ELR (cell line): Measurements from ENCODE around the gene CNTN5.
A peak's percentile ranks its signal among the peaks of the same experiment; 100 is the strongest.
"Not testable (repeated sequence)": the region's sequence is repeated elsewhere in the genome, so short reads cannot be mapped to it uniquely, and the experiment has no call there.

ENCODE experiments used
- DNase-seq: peaks from one replicate; pipeline ENCODE4 v3.0.0-alpha.2; 2015; ENCODE audit warnings: low read depth

The CNTN5 gene

DNA sequence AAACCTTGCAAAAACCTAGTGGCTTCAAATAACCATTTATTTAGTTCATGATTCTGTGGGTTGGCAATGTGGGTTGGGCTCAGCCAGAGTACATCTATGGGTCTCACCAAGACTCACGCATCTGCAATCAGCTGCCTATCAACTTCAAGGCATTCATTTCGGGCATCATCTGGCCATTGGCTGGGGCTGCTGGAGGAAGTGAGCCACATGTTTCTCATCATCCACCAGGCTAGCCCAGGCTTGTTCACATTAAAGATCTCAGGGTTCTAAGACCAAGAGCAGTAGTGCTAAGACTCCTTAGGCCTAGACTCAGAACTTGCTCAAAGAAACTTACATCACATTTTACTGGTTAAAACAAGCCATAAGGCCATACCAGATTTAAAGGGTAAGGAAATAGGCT lies 1187.5 kb downstream of the CNTN5 start:
- DNase-seq, result no peak

- DNase-seq, result no peak
Observed at GRCh38 chr11:100214791-100215190, 1194.0 kb downstream of the CNTN5 start.

DNA sequence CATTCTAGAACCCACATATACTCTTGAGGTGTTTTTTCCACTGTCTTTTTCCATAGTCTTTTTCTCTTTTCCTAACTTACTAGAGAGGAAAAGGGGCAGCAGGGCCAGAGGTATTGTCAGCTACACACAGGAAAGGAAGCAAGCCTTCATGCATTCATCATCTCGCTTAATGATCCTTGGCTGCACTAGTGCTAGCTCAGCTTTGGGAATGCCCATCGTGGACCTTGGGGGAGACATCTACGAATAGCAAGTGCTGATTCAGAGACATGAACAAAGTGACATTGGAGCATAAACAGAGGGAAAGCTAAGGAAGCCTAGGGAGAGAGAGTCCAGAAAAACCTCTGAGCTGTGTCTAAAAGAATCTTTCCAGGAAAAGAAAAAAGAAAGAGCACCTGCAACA lies 1200.1 kb downstream of the CNTN5 start:
- DNase-seq, result no peak

DNA sequence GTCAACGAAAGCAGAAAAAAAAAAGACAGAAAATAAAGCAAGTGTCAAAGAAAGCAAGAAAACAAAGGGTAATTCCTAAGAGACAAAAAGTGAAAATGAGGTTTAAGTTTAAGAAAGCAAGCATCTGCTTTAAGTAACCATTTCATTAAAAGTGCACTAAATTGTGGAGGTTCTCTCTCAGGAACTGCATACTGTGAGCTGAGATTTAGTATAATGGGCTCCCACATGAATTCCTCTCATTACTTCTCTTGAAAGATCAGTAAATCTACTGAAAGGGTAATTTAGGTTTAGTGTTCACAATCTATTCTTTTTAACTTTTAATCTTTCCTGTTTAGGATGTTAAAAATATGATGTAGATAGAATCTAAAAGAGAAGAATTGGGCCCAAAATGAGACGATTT lies 1201.0 kb downstream of the CNTN5 start:
- DNase-seq, result no peak

GRCh38 chr11:100224541-100225034 lies 1203.8 kb downstream of the CNTN5 start:
- DNase-seq, result no peak

- no peak for DNase-seq
Observed at GRCh38 chr11:100229086-100229485, 1208.3 kb downstream of the CNTN5 start.

DNA sequence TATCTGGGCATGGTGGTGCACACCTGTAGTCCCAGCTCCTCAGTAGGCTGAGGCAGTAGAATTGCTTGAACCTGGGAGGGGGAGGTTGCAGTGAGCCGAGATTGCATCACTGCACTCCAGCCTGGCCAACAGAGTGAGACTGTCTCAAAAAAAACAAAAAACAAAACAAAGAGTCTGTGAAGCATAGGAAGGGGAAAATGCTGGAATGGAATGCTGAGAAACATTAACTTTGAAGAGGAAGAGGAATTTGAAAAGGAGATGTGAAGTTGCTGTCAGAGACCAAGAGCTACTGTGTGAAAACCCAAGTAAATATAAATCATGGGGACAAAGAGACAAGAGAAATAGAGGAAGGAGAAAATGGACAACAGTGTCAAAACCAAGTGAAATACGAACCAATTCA lies 1211.3 kb downstream of the CNTN5 start:
- no peak for DNase-seq

GRCh38 chr11:100235085-100235484 lies 1214.3 kb downstream of the CNTN5 start:
- no peak for DNase-seq

- DNase-seq, result no peak
Observed at GRCh38 chr11:100240025-100240539, 1219.3 kb downstream of the CNTN5 start.

DNA sequence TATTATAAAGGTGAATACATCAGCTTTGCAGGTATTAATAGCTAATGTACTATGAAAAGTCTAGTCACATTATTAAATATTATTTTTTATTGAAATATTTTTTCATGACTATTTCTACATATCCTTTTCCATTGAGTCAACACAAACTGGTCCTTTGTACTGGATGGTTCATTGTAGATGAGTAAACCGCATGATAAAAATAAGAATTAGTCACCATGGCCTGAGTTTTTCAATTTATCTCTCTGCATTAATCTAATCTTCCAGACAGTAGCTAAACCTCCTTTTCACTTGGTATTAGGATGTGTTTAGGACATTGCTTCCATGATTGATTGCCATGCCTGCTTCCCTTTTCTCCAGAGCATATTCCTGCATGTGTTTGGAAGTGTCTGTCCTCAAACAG lies 1227.0 kb downstream of the CNTN5 start:
- DNase-seq, result peak; percentile 51

GRCh38 chr11:100257238-100257803 lies 1236.6 kb downstream of the CNTN5 start:
- DNase-seq, result not testable (repeated sequence)

DNA sequence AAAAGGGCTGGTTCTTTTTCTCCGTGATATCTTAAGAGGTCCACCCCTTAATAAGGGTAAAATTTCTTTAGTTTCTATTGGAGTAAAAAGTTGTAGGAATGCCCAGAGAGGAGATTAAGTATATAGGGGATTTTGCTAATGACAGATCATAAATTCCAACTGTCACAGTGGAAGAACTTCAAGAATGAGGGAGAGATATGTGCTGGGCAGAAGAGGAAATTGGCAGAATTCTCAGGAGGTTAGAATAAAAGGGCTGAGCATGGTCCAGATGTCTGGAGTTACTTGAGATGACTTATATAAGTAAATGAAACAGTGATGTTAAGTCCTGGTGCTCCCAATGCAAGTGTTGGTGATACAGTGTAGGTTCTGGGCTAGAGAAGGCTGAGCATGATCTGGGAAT lies 1248.8 kb downstream of the CNTN5 start:
- DNase-seq, result no peak

DNA sequence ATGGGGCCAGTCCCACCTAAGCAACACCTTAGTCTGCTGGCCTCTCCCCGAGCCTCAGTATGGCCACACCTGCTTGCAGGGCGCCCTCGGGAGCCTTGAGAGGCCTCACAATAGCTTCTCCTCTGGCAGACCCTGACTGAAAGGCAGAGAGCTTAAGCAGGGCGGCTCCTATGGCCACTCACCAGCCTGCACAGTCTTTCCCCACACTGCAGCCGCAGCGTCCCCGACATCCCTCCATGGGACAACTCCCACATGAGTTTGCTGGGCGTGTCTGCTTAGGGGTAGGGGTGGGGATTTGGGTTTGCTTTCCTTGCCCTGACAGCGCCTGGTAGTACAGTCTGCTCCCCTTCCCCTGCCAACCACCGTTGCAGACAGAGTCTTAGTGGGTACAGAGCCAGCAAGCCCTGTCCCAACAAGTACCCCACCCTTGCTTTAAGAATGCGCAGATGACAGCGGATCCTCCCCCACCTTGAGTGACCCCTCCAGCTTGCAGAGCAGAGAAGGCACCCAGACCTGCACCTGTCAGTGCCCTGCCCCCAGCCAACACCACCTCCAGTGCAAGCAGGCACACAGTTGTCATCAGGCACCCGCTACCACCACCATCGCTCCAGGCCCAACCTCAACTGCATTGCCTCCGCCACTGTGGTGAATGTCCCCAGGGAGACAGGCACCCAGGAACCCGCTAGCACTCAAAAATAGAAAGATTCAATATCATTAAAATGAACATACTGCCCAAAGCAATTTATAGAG lies 1252.5 kb downstream of the CNTN5 start:
- DNase-seq, result no peak

DNA sequence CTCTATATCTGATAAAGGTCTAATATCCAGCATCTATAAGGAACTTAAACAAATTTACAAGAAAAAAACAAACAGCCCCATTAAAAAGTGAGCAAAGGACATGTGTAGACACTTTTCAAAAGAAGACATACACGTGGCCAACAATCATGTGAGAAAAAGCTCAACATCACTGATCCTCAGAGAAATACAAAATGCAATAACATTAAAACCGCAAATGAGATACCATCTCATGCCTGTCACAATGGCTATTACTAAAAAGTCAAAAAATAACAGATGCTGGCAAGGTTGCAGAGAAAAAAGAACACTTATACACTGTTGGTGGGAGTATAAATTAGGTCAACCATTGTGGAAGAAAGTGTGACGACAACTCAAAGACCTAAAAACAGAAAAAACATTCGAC lies 1253.7 kb downstream of the CNTN5 start:
- not testable (repeated sequence) for DNase-seq

GRCh38 chr11:100294748-100295147 lies 1274.0 kb downstream of the CNTN5 start:
- DNase-seq, result no peak

- DNase-seq, result no peak
Observed at GRCh38 chr11:100296051-100296679, 1275.4 kb downstream of the CNTN5 start.

GRCh38 chr11:100297516-100297915 lies 1276.8 kb downstream of the CNTN5 start:
- no peak for DNase-seq

DNA sequence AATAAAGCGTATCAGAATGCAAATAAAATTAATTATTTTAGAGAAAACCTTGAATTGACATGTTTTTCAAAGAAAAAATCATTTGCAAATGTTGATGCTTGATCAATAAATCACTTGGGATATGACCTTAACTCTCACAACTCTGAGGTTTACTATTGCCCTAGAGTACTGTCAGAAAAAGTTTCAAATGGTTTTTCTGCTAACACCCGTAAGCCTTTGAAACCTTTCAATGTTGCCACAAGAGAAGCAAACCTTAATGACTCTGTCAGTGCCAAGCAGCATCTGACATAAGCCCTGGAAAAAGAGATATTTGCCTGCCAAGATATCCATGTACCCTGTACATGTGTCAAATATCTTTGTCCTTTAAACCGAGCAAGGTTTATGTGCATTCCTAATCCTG lies 1282.1 kb downstream of the CNTN5 start:
- no peak for DNase-seq

- no peak for DNase-seq
Observed at GRCh38 chr11:100303897-100304296, 1283.1 kb downstream of the CNTN5 start.

- no peak for DNase-seq
Observed at GRCh38 chr11:100308202-100308601, 1287.5 kb downstream of the CNTN5 start.

GRCh38 chr11:100315946-100316345 lies 1295.2 kb downstream of the CNTN5 start:
- DNase-seq, result no peak

DNA sequence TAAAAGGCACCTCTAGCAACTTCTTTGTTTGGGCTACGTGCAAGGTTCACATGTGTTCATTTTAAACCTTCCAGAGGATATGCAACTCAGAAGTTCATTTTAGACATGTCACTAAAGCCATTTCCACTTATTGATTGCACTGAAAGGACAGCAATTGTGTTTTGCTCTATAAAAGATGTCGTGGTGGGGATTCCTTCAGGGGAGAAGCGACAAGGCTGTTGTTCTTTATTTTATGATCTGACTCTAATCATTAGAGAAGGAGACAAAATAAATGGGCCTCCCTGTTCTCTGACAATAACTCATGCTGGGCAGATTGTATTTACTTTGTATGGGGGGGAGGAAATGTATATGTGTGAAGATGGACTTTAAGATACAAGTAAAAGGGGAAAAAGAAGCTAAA lies 1296.2 kb downstream of the CNTN5 start:
- no peak for DNase-seq

GRCh38 chr11:100319691-100320090 lies 1298.9 kb downstream of the CNTN5 start:
- no peak for DNase-seq
